Activated naive CD8-positive, alpha-beta T cell treated with anti-CD3 and anti-CD28 coated beads, Interleukin-2, amount 50 U/mL, for 16 hours (primary cell): ENCODE measurements around the gene C10orf143.
"Not testable (repeated sequence)": the region's sequence is repeated elsewhere in the genome, so short reads cannot be mapped to it uniquely, and the experiment has no call there.

Source experiments
- DNase-seq: peaks from one replicate; pipeline ENCODE4 v3.0.0-alpha.2; 2020; ENCODE audit warnings: low read depth, low spot score

The C10orf143 gene

GRCh38 chr10:130110246-130111112 is at the start of gene C10orf143:
TSS of gene C10orf143 (minus strand) at chr10:130110830. CDS start at chr10:130110772, 58 bp downstream.
- peak; percentile 95 for DNase-seq

GRCh38 chr10:130159192-130159794 is 48.7 kb upstream of the C10orf143 start:
- no peak for DNase-seq

- no peak for DNase-seq
These were observed 35.4 kb upstream of the C10orf143 start for GRCh38 chr10:130146042-130146441.

- no peak for DNase-seq
These were observed 31.2 kb upstream of the C10orf143 start for GRCh38 chr10:130141878-130142277.

- DNase-seq: no peak
These were observed 30.8 kb upstream of the C10orf143 start for GRCh38 chr10:130141460-130141859.

GRCh38 chr10:130141038-130141437 is 30.4 kb upstream of the C10orf143 start:
- DNase-seq: no peak

GRCh38 chr10:130140425-130140824 is 29.8 kb upstream of the C10orf143 start:
- no peak for DNase-seq

- no peak for DNase-seq
These were observed 27.8 kb upstream of the C10orf143 start for GRCh38 chr10:130138479-130138866.

- no peak for DNase-seq
These were observed 27.2 kb upstream of the C10orf143 start for GRCh38 chr10:130137659-130138478.

- DNase-seq: no peak
These were observed 26.4 kb upstream of the C10orf143 start for GRCh38 chr10:130137090-130137448.

- DNase-seq: peak; percentile 77
These were observed 25.8 kb upstream of the C10orf143 start, which contains the start of gene GLRX3 for GRCh38 chr10:130136226-130137089. TSS of gene GLRX3 (plus strand) at chr10:130136391. CDS start at chr10:130136421, 30 bp downstream.

GRCh38 chr10:130135676-130136225 is 25.1 kb upstream of the C10orf143 start:
- DNase-seq: no peak

GRCh38 chr10:130128922-130129321 is 18.3 kb upstream of the C10orf143 start:
- DNase-seq: no peak

GRCh38 chr10:130128062-130128781 is 17.6 kb upstream of the C10orf143 start:
- DNase-seq: no peak

GRCh38 chr10:130127364-130128061 is 16.9 kb upstream of the C10orf143 start:
- DNase-seq: no peak

GRCh38 chr10:130121486-130122079 is 11.0 kb upstream of the C10orf143 start:
- no peak for DNase-seq

GRCh38 chr10:130117535-130117934 is 6.9 kb upstream of the C10orf143 start:
- not testable (repeated sequence) for DNase-seq

GRCh38 chr10:130116942-130117341 is 6.3 kb upstream of the C10orf143 start:
- DNase-seq: not testable (repeated sequence)

GRCh38 chr10:130112821-130113220 is 2.2 kb upstream of the C10orf143 start:
- DNase-seq: no peak
